Stimulated activated effector memory CD8-positive, alpha-beta T cell treated with anti-CD3 and anti-CD28 coated beads, Interleukin-12 subunit alpha, Interleukin-12 subunit beta, amount 100 ng/mL, for 72 hours (primary cell): ENCODE results near the gene RABGAP1L.
A peak's percentile ranks its signal among the peaks of the same experiment; 100 is the strongest.

ENCODE experiments used
- ATAC-seq: fragments of 150-1000 bp; cut with Tn5 transposase; 2 replicates; pipeline ENCODE4 v1.10.0; 2021
- DNase-seq, 2 donors: peaks; one replicate each; pipeline ENCODE4 v3.0.0; 2021 to 2022; ENCODE audit warnings: low spot score in 2 of 2
- H3K27ac Mint-ChIP-seq: one replicate; pipeline ENCODE4 v1.8.0; 2022; ENCODE audit warnings: mild to moderate bottlenecking, mixed read lengths
- H3K36me3 Mint-ChIP-seq: one replicate; pipeline ENCODE4 v1.8.0; 2022; ENCODE audit warnings: mild to moderate bottlenecking, mixed read lengths
- H3K4me1 Mint-ChIP-seq: one replicate; pipeline ENCODE4 v1.8.0; 2022; ENCODE audit warnings: mixed read lengths
- H3K4me3 Mint-ChIP-seq: one replicate; pipeline ENCODE4 v1.8.0; 2022; ENCODE audit warnings: mild to moderate bottlenecking, mixed read lengths
- H3K9me3 Mint-ChIP-seq: one replicate; pipeline ENCODE4 v1.8.0; 2022; ENCODE audit warnings: mixed read lengths

Gene RABGAP1L

DNA sequence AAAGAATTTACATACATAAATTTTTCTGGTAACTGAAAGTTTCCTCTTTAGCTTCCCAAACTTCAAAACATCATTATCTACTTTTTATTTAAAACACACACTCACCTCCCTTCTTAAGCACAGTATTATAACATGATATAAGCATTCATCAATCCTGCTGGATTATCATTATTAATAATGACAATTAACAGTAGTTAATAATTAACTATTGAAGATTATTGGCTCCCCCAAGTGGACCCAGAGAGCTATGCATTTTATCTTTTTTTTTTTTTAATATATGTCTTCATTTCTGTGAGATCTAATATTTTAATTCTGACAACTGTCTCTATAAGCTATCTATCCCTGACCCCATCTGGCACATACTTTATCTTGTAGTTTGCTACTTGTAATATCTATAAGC, 588.3 kb downstream of the RABGAP1L start:
- H3K27ac Mint-ChIP-seq, result no peak overlapping the region
- no peak overlapping the region for H3K4me3 Mint-ChIP-seq
- no peaks in the 10 kb centered on the region for H3K9me3 Mint-ChIP-seq
- DNase-seq (no peak), ATAC-seq (no peak)
- peaks cover 6% of the 10 kb centered on the region for H3K4me1 Mint-ChIP-seq
- H3K36me3 Mint-ChIP-seq, result no peaks in the 10 kb centered on the region

DNA sequence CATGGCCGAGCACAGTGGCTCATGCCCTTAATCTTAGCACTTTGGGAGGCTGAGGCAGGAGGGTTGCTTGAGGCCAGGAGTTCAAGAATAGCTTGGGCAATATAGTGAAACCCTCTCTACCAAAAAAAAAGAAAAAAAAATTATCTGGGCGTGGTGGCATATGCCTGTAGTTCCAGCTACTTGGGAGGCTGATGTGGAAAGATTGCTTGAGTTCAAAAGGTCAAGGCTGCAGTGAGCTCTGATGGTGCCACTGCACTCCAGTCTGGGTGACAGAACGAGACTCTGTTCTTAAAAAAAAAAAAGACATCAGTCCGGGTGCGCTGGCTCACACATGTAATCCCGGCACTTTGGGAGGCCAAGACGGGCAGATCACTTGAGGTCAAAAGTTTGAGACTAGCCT, 589.3 kb downstream of the RABGAP1L start:
- Mint-ChIP-seq H3K36me3 (no peaks in the 10 kb centered on the region), H3K27ac (no peak overlapping the region), H3K9me3 (no peaks in the 10 kb centered on the region), H3K4me3 (no peak overlapping the region), H3K4me1 (no peaks in the 10 kb centered on the region)
- DNase-seq, result no peak
- ATAC-seq, result no peak

DNA sequence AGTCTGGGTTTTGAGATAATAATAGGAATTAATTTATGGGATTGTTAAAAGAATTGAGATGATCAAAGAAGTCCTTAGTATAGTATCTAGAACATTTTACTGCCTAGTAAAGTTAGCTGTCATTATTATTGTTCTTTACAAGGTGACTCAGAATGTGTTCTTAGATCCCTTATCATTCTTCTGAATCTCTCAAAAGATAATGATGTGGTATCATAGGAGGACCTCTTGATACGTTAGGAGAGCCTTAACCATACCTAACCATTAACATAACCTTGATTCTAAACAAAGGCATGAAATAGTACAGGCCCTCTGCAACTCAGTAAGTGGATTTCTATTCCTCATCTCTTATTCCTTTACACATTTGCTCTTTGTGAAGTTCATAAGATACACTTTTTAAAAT, 593.8 kb downstream of the RABGAP1L start:
- DNase-seq (no peak), ATAC-seq (no peak)
- peaks cover 4% of the 10 kb centered on the region for H3K36me3 Mint-ChIP-seq
- H3K9me3 Mint-ChIP-seq, result peaks cover 1% of the 10 kb centered on the region
- no peak overlapping the region for H3K4me3 Mint-ChIP-seq
- no peaks in the 10 kb centered on the region for H3K4me1 Mint-ChIP-seq
- H3K27ac Mint-ChIP-seq, result no peak overlapping the region

- H3K9me3 Mint-ChIP-seq, result peaks cover 3% of the 10 kb centered on the region
- H3K36me3 Mint-ChIP-seq, result peaks cover 7% of the 10 kb centered on the region
Observed at GRCh38 chr1:174761335-174761734, 602.0 kb downstream of the RABGAP1L start.

DNA sequence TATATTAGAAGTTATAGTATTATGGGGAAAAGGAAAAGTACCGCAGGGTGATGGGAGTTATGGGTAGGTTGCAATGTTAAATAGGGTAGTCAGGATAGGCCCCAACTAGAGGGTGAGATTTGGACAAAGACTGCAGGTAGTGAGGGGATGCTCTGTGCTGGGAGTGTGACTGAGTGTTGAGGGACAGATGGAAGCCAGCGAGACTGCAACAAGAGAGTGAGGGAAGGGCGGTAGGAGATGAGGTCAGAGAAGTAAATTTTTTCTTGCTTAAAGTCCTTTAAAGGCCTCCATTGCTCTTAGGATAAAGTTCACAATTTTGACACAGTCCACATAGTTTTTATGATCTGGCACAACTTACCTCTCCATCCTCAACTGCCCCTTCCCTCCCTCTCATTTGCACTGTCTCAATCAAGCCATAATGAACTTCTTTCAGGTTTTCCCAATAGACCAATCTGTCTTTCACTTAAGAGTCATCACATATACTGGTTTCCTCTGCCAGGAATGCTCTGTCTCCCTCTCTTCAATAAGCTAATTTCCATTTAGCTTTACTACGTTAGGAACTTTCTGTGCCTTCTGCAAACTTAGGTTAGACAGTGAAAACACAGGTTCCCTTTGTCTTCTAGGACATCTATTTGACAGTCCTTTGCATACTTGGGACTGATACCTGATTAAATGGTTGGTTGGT, 602.7 kb downstream of the RABGAP1L start:
- DNase-seq (no peak), ATAC-seq (no peak)
- Mint-ChIP-seq H3K4me3 (no peak overlapping the region), H3K27ac (no peak overlapping the region), H3K36me3 (peaks cover 7% of the 10 kb centered on the region), H3K9me3 (peaks cover 3% of the 10 kb centered on the region), H3K4me1 (no peaks in the 10 kb centered on the region)

More at GRCh38 chr1:174761335-174761734, 602.0 kb downstream of the RABGAP1L start:
- no peaks in the 10 kb centered on the region for H3K4me1 Mint-ChIP-seq
- no peak for ATAC-seq
- no peak for DNase-seq
- no peak overlapping the region for H3K4me3 Mint-ChIP-seq
- H3K27ac Mint-ChIP-seq, result no peak overlapping the region

- Mint-ChIP-seq H3K9me3 (no peaks in the 10 kb centered on the region), H3K27ac (no peak overlapping the region), H3K36me3 (no peaks in the 10 kb centered on the region), H3K4me3 (no peak overlapping the region), H3K4me1 (no peaks in the 10 kb centered on the region)
- DNase-seq, result no peak
- ATAC-seq, result no peak
Observed at GRCh38 chr1:174764191-174764590, 604.9 kb downstream of the RABGAP1L start.

DNA sequence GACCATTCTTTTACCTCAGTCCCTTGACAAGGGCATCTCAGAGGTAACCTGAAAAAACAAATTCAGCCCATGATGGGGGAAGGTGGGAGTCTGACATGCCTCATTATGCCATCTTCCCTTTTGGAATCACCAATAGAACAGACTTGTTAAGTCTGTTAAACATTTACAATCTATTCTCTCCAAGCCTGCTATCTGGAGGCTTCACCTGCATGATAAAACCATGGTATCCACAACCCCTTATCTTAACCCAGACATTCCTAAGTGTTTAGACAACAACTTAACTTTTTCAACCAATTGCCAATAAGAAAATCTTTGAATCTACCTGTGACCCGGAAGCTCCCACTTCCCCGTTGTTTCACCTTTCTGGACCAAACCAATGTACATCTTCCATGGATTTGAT, 607.4 kb downstream of the RABGAP1L start:
- Mint-ChIP-seq H3K9me3 (no peaks in the 10 kb centered on the region), H3K27ac (no peak overlapping the region)

DNA sequence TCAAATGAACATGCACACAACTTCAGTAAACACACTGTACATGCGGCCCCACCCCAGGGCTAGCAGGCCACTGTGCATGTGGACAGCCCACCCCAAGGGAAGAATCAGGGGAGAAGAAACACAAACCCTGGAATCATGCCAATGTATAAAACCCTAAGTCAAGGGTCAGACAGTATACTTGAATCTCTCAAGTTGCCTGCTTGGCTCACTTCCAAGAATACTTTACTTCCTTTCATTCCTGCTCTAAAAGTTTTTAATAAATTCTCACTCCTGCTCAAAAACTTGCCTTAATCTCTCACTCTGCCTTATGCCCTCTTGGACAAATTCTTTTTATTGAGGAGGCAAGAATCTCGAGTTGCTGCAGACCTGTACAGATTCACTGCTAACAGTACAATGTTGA, 609.2 kb downstream of the RABGAP1L start:
- Mint-ChIP-seq H3K4me3 (no peak overlapping the region), H3K36me3 (no peaks in the 10 kb centered on the region), H3K9me3 (no peaks in the 10 kb centered on the region), H3K27ac (peak overlapping the region; percentile 4), H3K4me1 (no peaks in the 10 kb centered on the region)
- DNase-seq (no peak), ATAC-seq (no peak)

More for the DNA sequence above, 607.4 kb downstream of the RABGAP1L start:
- DNase-seq (no peak), ATAC-seq (no peak)
- no peaks in the 10 kb centered on the region for H3K4me1 Mint-ChIP-seq
- no peaks in the 10 kb centered on the region for H3K36me3 Mint-ChIP-seq
- H3K4me3 Mint-ChIP-seq, result no peak overlapping the region

- ATAC-seq, result no peak
- Mint-ChIP-seq H3K27ac (peak overlapping the region; percentile 4), H3K36me3 (no peaks in the 10 kb centered on the region), H3K4me1 (no peaks in the 10 kb centered on the region), H3K9me3 (no peaks in the 10 kb centered on the region), H3K4me3 (no peak overlapping the region)
- DNase-seq, result no peak
Observed at GRCh38 chr1:174768949-174769348, 609.6 kb downstream of the RABGAP1L start.

- DNase-seq (no peak), ATAC-seq (no peak)
- Mint-ChIP-seq H3K4me3 (no peak overlapping the region), H3K4me1 (no peaks in the 10 kb centered on the region), H3K36me3 (no peaks in the 10 kb centered on the region), H3K9me3 (no peaks in the 10 kb centered on the region), H3K27ac (no peak overlapping the region)
Observed at GRCh38 chr1:174769961-174770549, 610.7 kb downstream of the RABGAP1L start.

GRCh38 chr1:174775621-174776020, 616.3 kb downstream of the RABGAP1L start:
- Mint-ChIP-seq H3K4me1 (no peaks in the 10 kb centered on the region), H3K9me3 (no peaks in the 10 kb centered on the region), H3K36me3 (no peaks in the 10 kb centered on the region), H3K27ac (no peak overlapping the region), H3K4me3 (no peak overlapping the region)
- ATAC-seq, result no peak
- no peak for DNase-seq

DNA sequence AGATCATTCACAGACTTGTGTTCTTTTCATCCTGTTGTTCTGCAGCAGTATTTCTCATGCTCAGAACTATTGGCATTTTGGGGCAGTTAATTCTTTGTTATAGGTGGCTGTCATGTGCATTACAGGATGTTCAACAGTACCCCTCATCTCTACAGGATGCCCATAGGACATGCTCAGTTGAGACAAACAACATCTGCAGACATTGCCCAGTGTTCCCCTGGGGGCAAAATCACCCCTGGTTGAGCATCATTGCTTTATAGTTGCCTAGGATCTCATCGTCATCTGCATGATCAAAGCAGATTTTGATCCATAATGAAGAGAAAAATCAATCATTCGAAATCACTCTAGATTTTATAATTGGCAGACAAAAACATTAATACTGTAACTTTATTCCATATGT, 617.9 kb downstream of the RABGAP1L start:
- no peak overlapping the region for H3K4me3 Mint-ChIP-seq
- no peak for DNase-seq
- no peak overlapping the region for H3K27ac Mint-ChIP-seq
- no peaks in the 10 kb centered on the region for H3K36me3 Mint-ChIP-seq
- H3K4me1 Mint-ChIP-seq, result no peaks in the 10 kb centered on the region
- ATAC-seq, result no peak
- no peaks in the 10 kb centered on the region for H3K9me3 Mint-ChIP-seq

GRCh38 chr1:174785510-174785909, 626.2 kb downstream of the RABGAP1L start:
- DNase-seq (no peak), ATAC-seq (no peak)
- no peaks in the 10 kb centered on the region for H3K9me3 Mint-ChIP-seq
- H3K27ac Mint-ChIP-seq, result no peak overlapping the region
- no peak overlapping the region for H3K4me3 Mint-ChIP-seq
- H3K36me3 Mint-ChIP-seq, result peaks cover 5% of the 10 kb centered on the region
- H3K4me1 Mint-ChIP-seq, result peaks cover 28% of the 10 kb centered on the region

- Mint-ChIP-seq H3K36me3 (peaks cover 5% of the 10 kb centered on the region), H3K9me3 (no peaks in the 10 kb centered on the region), H3K27ac (no peak overlapping the region), H3K4me1 (peaks cover 28% of the 10 kb centered on the region), H3K4me3 (no peak overlapping the region)
- DNase-seq (no peak), ATAC-seq (no peak)
Observed at GRCh38 chr1:174786358-174786757, 627.0 kb downstream of the RABGAP1L start.

DNA sequence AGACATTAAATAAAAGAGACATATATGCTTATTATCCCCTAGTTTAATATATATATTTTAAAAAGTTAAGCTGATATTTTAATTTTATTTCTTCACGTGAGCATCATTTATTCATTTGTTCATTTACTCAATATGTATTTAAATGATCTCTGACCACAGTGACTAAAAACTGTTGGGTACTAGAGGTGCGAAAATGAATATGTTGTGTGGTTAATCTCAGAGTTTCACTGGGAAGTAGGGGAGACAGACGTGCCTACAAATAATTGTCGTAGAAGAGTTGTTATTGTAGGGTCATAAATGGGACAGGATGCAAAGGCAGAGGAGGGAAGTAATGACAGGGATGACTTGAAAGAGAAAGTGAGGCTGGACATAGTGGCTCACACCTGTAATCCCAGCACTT, 627.4 kb downstream of the RABGAP1L start:
- H3K27ac Mint-ChIP-seq, result no peak overlapping the region
- H3K4me3 Mint-ChIP-seq, result no peak overlapping the region
- ATAC-seq, result peak; percentile 91
- H3K36me3 Mint-ChIP-seq, result peaks cover 5% of the 10 kb centered on the region
- no peak for DNase-seq
- H3K4me1 Mint-ChIP-seq, result peaks cover 28% of the 10 kb centered on the region
- H3K9me3 Mint-ChIP-seq, result no peaks in the 10 kb centered on the region

DNA sequence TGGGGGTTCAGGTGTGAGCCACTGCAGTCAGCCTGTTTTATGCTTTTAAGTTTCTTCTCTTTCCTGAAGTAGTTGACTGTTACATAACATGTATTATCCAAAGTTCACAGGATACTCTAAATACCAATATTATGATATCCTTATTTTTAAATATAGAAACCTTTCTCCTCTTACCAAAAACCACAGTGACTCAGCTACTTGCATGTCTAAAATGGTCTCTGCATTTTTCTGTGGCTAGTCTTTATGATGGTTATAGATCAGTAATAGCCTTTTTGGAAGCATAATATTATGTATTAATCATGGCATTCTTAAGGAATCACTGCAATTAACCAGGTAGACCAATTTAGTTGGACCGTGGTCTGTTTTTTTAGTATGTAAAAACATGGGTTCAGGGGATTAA, 629.7 kb downstream of the RABGAP1L start:
- H3K4me3 Mint-ChIP-seq, result no peak overlapping the region
- ATAC-seq, result peak; percentile 39
- no peak overlapping the region for H3K27ac Mint-ChIP-seq
- peaks cover 5% of the 10 kb centered on the region for H3K36me3 Mint-ChIP-seq
- no peaks in the 10 kb centered on the region for H3K9me3 Mint-ChIP-seq
- no peak for DNase-seq
- H3K4me1 Mint-ChIP-seq, result peaks cover 28% of the 10 kb centered on the region
